IPS-15b (cell line): ENCODE data around the gene STH.

Experiments
- H3K27me3 ChIP-seq: one replicate; pipeline ENCODE4 v1.6.1; 2013; ENCODE audit warnings: low read length; ENCODE audit not compliant: control insufficient read depth, insufficient read depth
- H3K36me3 ChIP-seq: one replicate; pipeline ENCODE4 v1.6.1; 2013; ENCODE audit warnings: low read length; ENCODE audit not compliant: control insufficient read depth, insufficient read depth
- H3K4me1 ChIP-seq: one replicate; pipeline ENCODE4 v1.6.1; 2013; ENCODE audit warnings: mild to moderate bottlenecking, low read length; ENCODE audit not compliant: control insufficient read depth, insufficient read depth
- H3K4me3 ChIP-seq: one replicate; pipeline ENCODE4 v1.5.1; 2013; ENCODE audit warnings: low read depth, low read length
- H3K9ac ChIP-seq: one replicate; pipeline ENCODE4 v1.6.1; 2013; ENCODE audit warnings: low read depth, mild to moderate bottlenecking, low read length
- H3K9me3 ChIP-seq: one replicate; pipeline ENCODE4 v1.6.1; 2013; ENCODE audit warnings: mild to moderate bottlenecking, low read length; ENCODE audit not compliant: control insufficient read depth, insufficient read depth

Gene STH

DNA sequence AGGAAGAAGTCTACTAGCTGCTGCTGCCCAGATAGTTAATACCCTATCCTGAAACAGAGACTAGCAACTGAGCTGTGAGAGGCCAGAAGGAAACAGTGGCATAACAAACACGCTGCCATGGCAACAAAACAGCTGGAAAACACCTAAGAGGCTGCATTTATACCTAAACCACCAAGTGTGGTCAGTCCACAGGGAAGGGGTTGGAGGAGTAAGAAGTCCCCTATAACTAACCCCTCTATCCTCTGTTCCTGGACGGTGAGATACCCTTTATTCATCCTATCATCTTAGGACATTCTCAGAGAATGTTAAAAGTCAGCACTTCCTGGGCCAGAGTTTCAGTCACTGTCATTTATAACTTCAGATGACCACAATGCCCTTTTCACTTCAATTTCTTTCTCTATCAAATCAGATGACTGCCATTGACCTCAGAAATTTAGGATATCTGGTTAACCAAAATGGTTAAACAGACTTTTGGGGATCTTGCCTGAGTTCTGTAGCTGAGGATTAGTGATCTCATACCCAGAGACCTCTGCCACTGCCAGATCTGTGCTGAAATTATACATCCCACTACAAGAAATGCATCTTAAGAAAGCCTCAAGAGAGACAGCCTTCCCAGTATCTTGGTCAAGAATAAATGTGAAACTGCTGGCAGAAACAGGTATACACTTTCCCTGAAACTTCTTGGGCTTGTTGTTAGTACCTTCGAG, 36.2 kb downstream of the STH start:
- Histone ChIP-seq H3K27me3 (no peaks in the 10 kb centered on the region), H3K9me3 (no peaks in the 10 kb centered on the region), H3K36me3 (peaks cover 67% of the 10 kb centered on the region), H3K9ac (no peak overlapping the region), H3K4me3 (no peak overlapping the region), H3K4me1 (no peaks in the 10 kb centered on the region)

DNA sequence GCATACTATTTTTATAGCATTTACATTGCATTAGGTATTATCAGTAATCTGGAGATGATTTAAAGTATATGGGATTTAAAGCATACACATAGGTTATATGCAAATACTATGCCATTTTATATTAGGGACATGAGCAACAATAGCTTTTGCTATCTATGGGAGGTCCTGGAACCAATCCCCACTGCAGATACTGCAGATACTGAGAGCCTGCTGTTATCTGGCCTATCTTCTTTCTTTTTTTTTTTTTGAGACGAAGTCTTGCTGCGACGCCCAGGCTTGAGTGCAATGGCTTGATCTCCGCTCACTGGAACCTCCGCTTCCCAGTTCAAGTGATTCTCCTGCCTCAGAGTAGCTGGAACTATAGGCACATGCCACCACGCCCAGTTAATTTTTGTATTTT, 37.4 kb downstream of the STH start:
- H3K27me3 ChIP-seq, result no peaks in the 10 kb centered on the region
- H3K36me3 ChIP-seq, result peaks cover 56% of the 10 kb centered on the region
- no peak overlapping the region for H3K4me3 ChIP-seq
- H3K9ac ChIP-seq, result no peak overlapping the region
- H3K9me3 ChIP-seq, result no peaks in the 10 kb centered on the region
- H3K4me1 ChIP-seq, result no peaks in the 10 kb centered on the region

DNA sequence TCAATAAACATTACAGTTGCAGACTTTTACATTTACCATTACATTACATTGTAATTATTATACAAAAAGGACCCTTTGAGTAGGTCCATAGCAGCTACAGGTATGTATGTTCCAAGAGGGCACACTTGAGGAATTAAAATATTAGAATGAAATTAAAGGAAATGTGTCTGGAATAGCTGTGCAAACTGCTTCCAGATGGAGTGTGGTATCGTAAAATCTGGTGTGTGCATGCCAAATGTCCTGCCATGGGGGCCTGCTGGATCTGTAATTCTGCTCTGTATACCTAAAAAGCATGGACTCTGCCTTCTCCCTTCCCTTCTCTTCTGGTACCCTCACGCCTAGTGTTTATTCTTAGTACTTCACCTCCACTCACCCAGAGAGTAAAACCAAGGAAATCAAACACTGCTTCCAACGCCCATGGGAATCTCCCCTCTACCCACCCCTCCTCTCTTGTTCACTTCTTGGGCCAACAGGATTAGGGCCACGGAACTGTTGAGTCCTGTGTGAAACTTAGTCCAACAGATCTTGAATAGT, 38.7 kb downstream of the STH start:
- no peaks in the 10 kb centered on the region for H3K27me3 ChIP-seq
- no peak overlapping the region for H3K9ac ChIP-seq
- H3K4me1 ChIP-seq, result no peaks in the 10 kb centered on the region
- H3K9me3 ChIP-seq, result no peaks in the 10 kb centered on the region
- H3K4me3 ChIP-seq, result no peak overlapping the region
- peaks cover 52% of the 10 kb centered on the region for H3K36me3 ChIP-seq

DNA sequence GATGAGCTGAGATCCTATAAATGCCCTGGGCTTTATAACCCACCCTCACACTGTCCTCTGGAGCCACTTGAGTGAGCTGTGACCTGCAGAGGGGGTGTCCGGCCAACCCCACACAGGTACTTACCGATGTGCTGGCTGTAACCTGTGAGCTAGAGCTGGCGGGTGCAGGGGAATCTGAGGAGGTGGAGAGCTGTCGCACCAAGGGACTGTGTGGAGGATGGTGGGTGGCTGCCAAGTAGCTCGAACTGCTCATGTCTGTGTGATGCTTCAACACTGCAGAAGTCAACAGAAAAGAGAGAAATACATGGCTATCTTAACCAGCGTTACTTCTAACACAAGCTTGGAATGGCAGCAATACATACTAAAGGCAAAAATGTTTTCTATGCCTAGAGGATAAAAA, 39.4 kb downstream of the STH start:
- Histone ChIP-seq H3K36me3 (peaks cover 46% of the 10 kb centered on the region), H3K4me1 (no peaks in the 10 kb centered on the region)

DNA sequence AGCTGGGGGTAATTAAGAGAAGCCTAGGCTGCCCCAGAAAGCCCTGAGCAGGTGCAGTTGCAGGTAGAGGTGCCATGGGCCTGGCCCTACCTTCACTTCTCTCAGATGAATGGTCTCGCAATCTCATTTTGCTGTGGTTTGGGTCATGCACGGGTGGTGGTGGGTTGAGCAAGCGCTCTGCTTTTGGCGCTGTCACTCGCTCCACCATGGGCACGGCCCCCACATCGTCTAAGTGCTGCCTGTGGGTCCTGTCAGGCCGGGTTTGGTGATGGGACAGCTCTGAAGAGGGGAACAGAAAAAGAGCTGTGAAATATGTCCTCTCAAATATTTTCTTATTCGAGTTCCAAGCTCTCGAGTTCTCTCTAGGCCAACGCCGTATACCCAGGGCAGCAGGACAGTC, 39.9 kb downstream of the STH start:
- H3K36me3 ChIP-seq, result peaks cover 41% of the 10 kb centered on the region
- H3K9ac ChIP-seq, result no peak overlapping the region
- no peaks in the 10 kb centered on the region for H3K4me1 ChIP-seq
- no peaks in the 10 kb centered on the region for H3K9me3 ChIP-seq
- H3K27me3 ChIP-seq, result no peaks in the 10 kb centered on the region
- H3K4me3 ChIP-seq, result no peak overlapping the region

More for the DNA sequence above, 39.4 kb downstream of the STH start:
- H3K4me3 ChIP-seq, result no peak overlapping the region
- no peak overlapping the region for H3K9ac ChIP-seq
- no peaks in the 10 kb centered on the region for H3K27me3 ChIP-seq
- no peaks in the 10 kb centered on the region for H3K9me3 ChIP-seq

DNA sequence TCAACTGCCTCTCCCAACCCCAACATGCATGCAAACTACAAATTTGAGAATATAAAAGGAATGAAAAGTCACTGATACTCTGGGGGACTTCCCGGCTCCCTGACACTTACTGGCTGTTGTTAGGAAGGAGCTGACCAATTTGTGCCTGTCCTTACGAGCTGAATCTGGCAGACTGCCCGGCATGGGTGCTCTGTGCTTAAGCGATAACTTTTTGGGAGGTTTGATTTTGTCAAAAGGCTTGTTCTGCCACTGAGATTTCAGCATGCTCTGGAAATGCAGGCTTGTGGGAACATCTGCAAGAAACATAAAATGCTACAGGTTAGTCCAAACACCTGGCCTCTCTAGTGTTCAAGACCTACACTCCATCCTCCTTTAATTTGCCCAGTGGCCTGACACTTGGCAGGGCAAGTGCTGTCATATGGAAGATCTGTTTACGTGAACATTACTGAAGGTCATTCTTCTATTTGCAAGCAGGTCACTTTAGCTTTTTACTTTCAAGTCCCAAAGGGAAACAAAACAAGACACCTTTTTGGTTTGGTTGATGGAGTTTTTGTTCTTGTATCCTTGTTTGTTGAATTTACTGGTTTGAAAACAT, 40.6 kb downstream of the STH start:
- H3K27me3 ChIP-seq, result no peaks in the 10 kb centered on the region
- H3K9ac ChIP-seq, result no peak overlapping the region
- no peaks in the 10 kb centered on the region for H3K9me3 ChIP-seq
- peaks cover 36% of the 10 kb centered on the region for H3K36me3 ChIP-seq
- no peak overlapping the region for H3K4me3 ChIP-seq
- no peaks in the 10 kb centered on the region for H3K4me1 ChIP-seq

DNA sequence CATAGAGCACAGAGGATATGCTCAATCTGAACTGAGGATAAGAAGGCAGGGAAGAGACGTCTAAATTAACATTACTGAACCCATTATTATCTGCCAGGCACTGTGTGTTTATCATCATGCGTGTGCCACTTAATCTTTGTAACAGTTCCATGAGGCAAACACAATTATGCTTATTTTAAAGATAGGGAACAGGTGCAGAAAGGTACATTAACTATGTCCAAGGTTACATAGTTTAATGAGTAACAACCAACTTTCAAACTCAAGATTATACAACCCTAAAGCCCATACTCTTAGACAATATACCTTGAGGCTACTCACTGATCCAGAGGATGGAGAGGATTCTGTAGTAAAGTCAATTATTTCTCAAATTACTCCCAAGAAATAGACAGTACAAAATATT, 43.2 kb downstream of the STH start:
- Histone ChIP-seq H3K36me3 (peaks cover 20% of the 10 kb centered on the region), H3K27me3 (no peaks in the 10 kb centered on the region), H3K4me3 (no peak overlapping the region), H3K4me1 (no peaks in the 10 kb centered on the region), H3K9ac (no peak overlapping the region), H3K9me3 (no peaks in the 10 kb centered on the region)

DNA sequence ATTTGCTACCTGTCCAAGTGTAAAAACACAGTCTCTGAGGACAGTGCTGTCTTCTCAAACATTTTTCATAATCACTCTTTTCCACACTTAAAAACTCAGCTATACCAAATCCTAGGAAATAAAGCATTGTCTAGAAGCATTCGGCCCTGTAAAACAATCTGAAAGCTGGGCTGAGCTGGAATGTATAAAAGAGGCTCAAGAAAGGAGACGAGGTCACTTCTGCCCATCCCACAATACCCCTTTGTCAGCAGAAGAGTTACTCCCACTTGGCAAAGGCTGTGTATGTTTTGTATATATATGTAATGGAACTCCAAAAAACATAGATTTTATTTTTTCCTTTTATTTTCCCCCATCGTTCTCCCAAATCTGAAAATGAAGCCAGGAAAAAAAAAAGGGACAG, 43.9 kb downstream of the STH start:
- H3K4me1 ChIP-seq, result no peaks in the 10 kb centered on the region
- no peak overlapping the region for H3K9ac ChIP-seq
- H3K36me3 ChIP-seq, result peaks cover 21% of the 10 kb centered on the region
- H3K9me3 ChIP-seq, result no peaks in the 10 kb centered on the region
- H3K4me3 ChIP-seq, result no peak overlapping the region
- no peaks in the 10 kb centered on the region for H3K27me3 ChIP-seq

DNA sequence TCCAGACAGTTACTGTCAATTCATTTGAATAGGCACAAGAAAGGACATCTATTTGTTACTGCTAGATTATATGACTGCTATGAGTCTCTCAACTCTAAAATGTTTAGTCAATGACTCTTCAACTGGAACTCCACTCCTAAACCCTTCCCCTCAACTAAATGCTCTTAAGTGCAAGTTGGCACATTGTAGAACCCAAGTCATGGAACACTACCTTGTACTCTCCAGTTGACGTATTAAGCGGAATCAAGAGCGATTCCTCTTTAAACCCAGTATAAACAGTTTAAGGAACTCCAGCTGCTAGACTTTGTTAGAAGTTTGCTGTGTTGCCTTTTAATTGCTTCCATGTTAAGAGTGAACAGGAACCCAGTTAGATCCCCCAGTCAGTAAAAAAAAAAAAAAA, 44.6 kb downstream of the STH start:
- H3K27me3 ChIP-seq, result no peaks in the 10 kb centered on the region
- peaks cover 18% of the 10 kb centered on the region for H3K36me3 ChIP-seq
- H3K9me3 ChIP-seq, result no peaks in the 10 kb centered on the region
- no peaks in the 10 kb centered on the region for H3K4me1 ChIP-seq
- no peak overlapping the region for H3K4me3 ChIP-seq
- H3K9ac ChIP-seq, result no peak overlapping the region

DNA sequence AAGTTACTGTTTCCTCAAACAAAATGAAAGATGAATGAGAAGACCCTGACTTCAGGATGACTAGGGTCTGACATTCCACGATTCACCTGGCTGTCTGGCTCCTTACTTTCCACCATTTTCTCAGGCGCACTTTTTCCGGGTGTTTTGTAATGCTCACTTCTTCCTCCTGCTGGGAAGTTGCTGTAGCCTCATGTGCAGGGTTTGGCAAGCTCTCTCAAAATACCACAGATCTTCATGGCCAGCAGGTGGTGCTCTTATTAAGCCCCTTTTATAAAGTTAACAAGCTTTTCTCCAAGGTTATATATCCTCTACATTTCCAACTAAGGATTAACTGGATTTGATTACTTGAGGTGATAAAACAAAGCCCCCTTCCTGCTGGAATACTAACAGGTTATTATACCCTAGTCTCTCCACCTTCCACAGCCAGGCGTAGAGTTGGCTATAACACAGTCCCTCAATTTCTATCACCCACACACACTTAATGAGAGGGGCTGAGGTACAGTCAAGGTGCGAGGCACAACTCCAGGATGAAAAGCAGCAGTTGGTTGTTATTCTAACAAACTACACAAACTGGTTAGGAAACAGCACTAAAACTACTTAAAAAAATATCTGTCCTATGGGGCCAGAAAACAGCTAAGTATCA, 45.4 kb downstream of the STH start:
- Histone ChIP-seq H3K9me3 (no peaks in the 10 kb centered on the region), H3K4me1 (no peaks in the 10 kb centered on the region), H3K4me3 (no peak overlapping the region), H3K27me3 (no peaks in the 10 kb centered on the region), H3K36me3 (peaks cover 14% of the 10 kb centered on the region), H3K9ac (no peak overlapping the region)

DNA sequence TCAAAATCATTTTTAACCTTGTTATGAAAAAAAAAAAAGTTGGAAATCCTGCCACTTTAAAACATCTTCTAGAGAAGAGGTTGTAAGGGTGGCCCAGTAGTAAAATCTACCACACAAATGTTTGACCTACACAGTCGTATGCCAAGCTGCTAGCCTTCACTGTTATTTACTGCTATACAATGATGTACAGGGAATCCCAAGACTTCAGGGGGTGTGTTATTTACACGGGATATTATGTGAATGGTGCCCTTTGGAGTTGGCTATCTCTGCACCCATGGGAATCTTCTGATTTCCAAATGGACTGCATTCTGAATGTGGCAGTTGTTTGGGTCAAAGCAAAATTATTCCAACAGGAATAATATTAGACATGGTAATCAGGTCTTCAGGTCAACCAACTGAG, 45.9 kb downstream of the STH start:
- H3K4me3 ChIP-seq, result no peak overlapping the region
- H3K27me3 ChIP-seq, result no peaks in the 10 kb centered on the region
- H3K4me1 ChIP-seq, result no peaks in the 10 kb centered on the region
- no peak overlapping the region for H3K9ac ChIP-seq
- H3K9me3 ChIP-seq, result no peaks in the 10 kb centered on the region
- peaks cover 15% of the 10 kb centered on the region for H3K36me3 ChIP-seq

DNA sequence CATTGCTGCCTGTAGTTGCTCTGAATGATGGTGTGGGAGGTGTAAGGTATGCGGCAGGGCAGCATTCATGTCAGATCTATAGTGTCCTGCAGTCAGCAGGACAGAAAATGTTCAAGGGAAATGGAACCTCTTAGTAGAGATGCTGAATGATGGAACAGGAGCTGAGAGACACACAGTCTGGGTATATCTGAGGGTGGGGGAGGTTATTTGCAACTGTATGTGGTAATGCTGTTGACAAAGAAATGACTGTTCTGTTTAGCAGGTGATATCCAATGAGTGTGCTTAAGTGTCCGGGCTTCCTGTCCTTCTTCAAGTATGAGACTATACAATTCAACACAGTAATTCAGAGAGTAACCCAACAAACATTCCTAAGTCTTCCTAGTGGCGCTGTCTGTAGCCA, 46.6 kb downstream of the STH start:
- Histone ChIP-seq H3K36me3 (peaks cover 21% of the 10 kb centered on the region), H3K9ac (no peak overlapping the region)

More for the DNA sequence above, 46.6 kb downstream of the STH start:
- Histone ChIP-seq H3K27me3 (no peaks in the 10 kb centered on the region), H3K4me1 (no peaks in the 10 kb centered on the region), H3K9me3 (no peaks in the 10 kb centered on the region), H3K4me3 (no peak overlapping the region)
